ENCODE data around the gene SNX2.

The SNX2 gene, protein sequence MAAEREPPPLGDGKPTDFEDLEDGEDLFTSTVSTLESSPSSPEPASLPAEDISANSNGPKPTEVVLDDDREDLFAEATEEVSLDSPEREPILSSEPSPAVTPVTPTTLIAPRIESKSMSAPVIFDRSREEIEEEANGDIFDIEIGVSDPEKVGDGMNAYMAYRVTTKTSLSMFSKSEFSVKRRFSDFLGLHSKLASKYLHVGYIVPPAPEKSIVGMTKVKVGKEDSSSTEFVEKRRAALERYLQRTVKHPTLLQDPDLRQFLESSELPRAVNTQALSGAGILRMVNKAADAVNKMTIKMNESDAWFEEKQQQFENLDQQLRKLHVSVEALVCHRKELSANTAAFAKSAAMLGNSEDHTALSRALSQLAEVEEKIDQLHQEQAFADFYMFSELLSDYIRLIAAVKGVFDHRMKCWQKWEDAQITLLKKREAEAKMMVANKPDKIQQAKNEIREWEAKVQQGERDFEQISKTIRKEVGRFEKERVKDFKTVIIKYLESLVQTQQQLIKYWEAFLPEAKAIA

DNA sequence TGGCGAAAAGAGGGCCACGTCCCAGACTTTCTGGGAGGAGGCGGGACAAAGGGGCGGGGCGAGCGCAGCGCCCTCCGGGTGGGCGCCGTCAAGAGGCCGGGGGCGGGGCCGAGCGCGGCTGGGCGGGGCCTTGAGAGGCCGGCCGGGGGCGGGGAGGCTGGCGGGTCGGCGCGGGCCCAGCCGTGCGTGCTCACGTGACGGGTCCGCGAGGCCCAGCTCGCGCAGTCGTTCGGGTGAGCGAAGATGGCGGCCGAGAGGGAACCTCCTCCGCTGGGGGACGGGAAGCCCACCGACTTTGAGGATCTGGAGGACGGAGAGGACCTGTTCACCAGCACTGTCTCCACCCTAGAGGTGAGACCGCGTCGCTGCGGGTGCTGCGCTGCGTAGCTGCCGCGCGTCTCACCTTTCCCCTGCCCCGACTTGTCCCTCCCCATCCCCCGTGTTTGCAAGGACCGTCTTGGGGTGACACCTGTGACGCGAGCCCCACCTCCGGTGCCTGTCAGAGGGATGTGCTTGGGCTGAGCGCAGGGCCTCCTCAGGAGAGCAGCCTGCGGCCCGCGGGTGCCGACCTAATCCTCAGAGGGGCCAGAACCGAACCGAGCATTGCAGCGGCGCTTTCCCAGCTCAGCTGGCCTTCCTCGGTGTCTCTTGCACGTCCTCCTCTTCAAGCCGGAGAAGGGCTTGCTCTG lies at the start of gene SNX2:
Gene SNX2 (plus strand): TSS at position 220 of the 689 bp plus-strand sequence. CDS start 24 bp downstream, at position 244.
- TF ChIP-seq, protein P1, sequence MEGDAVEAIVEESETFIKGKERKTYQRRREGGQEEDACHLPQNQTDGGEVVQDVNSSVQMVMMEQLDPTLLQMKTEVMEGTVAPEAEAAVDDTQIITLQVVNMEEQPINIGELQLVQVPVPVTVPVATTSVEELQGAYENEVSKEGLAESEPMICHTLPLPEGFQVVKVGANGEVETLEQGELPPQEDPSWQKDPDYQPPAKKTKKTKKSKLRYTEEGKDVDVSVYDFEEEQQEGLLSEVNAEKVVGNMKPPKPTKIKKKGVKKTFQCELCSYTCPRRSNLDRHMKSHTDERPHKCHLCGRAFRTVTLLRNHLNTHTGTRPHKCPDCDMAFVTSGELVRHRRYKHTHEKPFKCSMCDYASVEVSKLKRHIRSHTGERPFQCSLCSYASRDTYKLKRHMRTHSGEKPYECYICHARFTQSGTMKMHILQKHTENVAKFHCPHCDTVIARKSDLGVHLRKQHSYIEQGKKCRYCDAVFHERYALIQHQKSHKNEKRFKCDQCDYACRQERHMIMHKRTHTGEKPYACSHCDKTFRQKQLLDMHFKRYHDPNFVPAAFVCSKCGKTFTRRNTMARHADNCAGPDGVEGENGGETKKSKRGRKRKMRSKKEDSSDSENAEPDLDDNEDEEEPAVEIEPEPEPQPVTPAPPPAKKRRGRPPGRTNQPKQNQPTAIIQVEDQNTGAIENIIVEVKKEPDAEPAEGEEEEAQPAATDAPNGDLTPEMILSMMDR (IDR thresholded peaks at IDR 0.05; ENCODE audit: low read depth, low read length, missing control alignments), result no peak
- H3K4me3 ChIP-seq (ENCODE audit: low read depth, low read length), result peak within 1 kb of the TSS; percentile 95

DNA sequence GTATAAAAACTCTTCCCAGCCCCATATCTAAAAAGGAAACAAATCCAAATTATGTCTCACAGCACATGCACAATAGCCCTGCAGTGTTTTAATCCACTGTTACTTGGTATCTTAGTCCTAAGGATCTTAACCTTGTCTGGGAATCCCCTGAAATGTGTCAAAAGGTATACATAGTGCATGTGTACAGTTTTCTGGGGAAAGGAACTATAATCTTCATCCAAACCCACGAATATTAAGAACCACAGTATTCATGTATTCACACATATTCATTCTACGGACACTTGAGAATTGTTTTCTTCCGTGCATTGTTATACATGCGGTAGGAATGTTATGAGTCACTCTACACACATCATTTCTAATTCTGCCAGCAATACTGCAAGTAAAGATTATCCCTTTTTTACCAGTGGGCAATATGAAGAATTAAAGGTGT lies 47.8 kb upstream of the SNX2 start:
- DNase-seq (ENCODE audit: low read depth), result peak; percentile 64
- H3K4me3 ChIP-seq (ENCODE audit: low read depth, low read length), result no peak overlapping the region
- TF ChIP-seq, protein P1 (IDR thresholded peaks at IDR 0.05; ENCODE audit: low read depth, low read length, missing control alignments), result no peak
- in situ Hi-C loops (cut with HindIII; ENCODE audit: low sequenced_read_pairs), result no loop called here

More for the DNA sequence above, at the start of gene SNX2:
- in situ Hi-C loops (cut with HindIII; ENCODE audit: low sequenced_read_pairs), result no loop called here
- peak; percentile 55 for DNase-seq (ENCODE audit: low read depth)

DNA sequence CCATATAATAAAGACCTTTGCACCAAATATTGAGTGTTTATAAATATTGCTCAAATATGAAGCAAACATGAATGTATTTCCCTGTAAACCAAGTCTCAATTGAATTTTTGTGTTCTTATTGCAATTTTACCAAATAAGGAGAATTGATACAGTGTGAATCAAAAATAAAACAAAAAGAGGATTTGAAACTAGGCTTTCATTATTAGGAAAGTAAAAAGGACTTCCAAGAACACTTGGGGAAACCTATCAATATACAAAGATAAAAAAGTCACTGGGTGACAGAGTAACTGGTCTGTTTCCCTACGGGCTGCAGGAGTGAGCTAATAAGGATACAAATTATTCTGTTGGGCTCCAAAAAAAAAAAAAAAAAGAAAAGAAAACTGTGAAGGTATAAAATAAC lies 44.8 kb upstream of the SNX2 start:
- in situ Hi-C loops (cut with HindIII; ENCODE audit: low sequenced_read_pairs), result no loop called here
- H3K4me3 ChIP-seq (ENCODE audit: low read depth, low read length), result no peak overlapping the region
- no peak for DNase-seq (ENCODE audit: low read depth)
- TF ChIP-seq, protein P1 (IDR thresholded peaks at IDR 0.05; ENCODE audit: low read depth, low read length, missing control alignments), result no peak

DNA sequence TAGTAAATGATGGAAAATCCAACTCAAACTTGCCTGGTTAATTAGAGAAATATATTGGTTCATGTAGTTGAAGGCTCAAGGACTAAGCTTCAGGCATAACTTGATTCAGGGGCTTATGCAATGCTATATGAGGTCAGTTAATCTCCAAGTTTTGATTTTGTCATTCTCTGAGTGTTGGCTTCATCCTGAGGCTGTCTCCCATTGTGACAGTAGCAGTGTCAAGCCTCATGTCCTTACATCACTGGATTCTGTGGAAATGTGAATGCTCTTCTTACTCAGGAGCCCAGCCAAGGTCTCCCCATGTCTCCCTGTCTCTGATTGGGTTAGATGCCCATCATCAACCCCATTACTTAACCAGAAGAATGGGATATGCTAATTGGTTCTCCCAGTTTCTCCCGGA lies 44.4 kb upstream of the SNX2 start:
- TF ChIP-seq, protein P1 (IDR thresholded peaks at IDR 0.05; ENCODE audit: low read depth, low read length, missing control alignments), result no peak
- in situ Hi-C loops (cut with HindIII; ENCODE audit: low sequenced_read_pairs), result no loop called here
- no peak overlapping the region for H3K4me3 ChIP-seq (ENCODE audit: low read depth, low read length)
- DNase-seq (ENCODE audit: low read depth), result no peak

DNA sequence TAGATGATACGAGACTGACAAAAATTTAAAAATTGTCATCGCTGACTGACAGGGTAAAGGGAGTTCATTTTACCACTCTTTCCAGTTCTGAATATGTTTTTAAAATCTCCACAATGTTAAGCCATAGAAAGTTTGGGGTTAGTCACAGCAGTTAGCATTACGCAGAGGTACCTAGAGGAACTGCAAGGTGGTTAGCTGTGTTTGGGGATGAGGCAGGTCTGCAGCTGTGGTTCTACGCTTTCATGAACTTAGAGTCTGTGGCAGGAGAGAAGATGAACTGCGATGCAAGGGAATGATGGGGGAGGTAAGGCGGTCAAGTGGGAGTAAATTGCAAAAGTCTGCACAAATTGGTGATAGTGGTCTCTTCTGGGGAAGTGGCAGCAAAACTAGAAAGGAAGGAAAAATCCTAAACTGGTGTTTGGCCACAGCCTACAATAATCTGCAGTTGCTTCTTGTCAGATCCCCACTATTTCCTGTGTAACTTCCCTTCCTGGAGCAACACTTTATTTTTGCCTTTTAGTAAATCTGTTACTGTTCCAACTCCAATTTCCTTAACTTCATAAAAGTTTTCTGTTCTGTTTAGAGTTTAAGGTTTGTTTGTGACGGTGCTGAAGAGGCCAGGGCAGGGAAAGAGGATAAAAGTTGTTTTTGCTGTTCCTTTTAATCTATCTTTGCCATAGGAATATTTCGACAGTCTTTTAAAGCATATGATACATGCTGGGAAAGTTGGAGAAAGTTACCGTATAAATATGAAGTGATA lies 38.6 kb upstream of the SNX2 start:
- TF ChIP-seq, protein P1 (IDR thresholded peaks at IDR 0.05; ENCODE audit: low read depth, low read length, missing control alignments), result no peak
- DNase-seq (ENCODE audit: low read depth), result no peak
- in situ Hi-C loops (cut with HindIII; ENCODE audit: low sequenced_read_pairs), result no loop called here
- H3K4me3 ChIP-seq (ENCODE audit: low read depth, low read length), result no peak overlapping the region

DNA sequence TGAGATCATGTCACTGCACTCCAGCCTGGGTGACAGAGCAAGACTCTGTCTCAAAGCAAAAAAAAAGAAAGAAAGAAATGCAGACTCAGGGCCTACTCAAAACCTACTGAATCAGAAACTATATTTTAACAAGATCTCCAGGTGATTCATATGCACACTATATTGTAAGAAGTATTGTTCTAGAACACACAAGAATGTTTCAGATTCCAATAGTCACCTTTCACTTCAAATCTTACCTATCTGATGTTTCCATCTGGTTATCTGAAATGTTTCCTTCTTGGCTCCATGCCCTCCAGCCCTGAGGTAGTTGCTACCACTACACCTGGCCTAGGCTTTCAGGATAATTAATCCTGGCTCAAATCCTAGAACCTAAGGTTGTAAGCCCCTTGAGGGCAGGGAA lies 36.8 kb upstream of the SNX2 start:
- TF ChIP-seq, protein P1 (IDR thresholded peaks at IDR 0.05; ENCODE audit: low read depth, low read length, missing control alignments), result no peak
- DNase-seq (ENCODE audit: low read depth), result no peak
- in situ Hi-C loops (cut with HindIII; ENCODE audit: low sequenced_read_pairs), result no loop called here
- no peak overlapping the region for H3K4me3 ChIP-seq (ENCODE audit: low read depth, low read length)

Data from astrocyte of the cerebellum (primary cell).